HUDEP-2 (cell line): ENCODE measurements around the gene BHLHA15.

Experiments
- DNase-seq, 76 experiments: peaks; one replicate each; lab custom pipeline; 2025; ENCODE audit not compliant: unreplicated experiment in 76 of 76; lab: John Stamatoyannopoulos, UW

Gene BHLHA15

GRCh38 chr7:98223351-98223897 is 12.2 kb downstream of the BHLHA15 start:
- no peak for DNase-seq

GRCh38 chr7:98223898-98224700 is 12.9 kb downstream of the BHLHA15 start:
- no peak for DNase-seq

- no peak for DNase-seq
These were observed 13.5 kb downstream of the BHLHA15 start for GRCh38 chr7:98224701-98225181.

GRCh38 chr7:98225913-98226614 is 14.8 kb downstream of the BHLHA15 start:
- no peak for DNase-seq

- no peak for DNase-seq
These were observed 16.7 kb downstream of the BHLHA15 start for GRCh38 chr7:98227939-98228338.

GRCh38 chr7:98228801-98229200 is 17.6 kb downstream of the BHLHA15 start:
- no peak for DNase-seq

- DNase-seq = no peak
These were observed 18.2 kb downstream of the BHLHA15 start for GRCh38 chr7:98229441-98229840.

- no peak for DNase-seq
These were observed 18.9 kb downstream of the BHLHA15 start for GRCh38 chr7:98229991-98230745.

GRCh38 chr7:98230746-98231471 is 19.7 kb downstream of the BHLHA15 start:
- DNase-seq = no peak

GRCh38 chr7:98231493-98232262 is 20.4 kb downstream of the BHLHA15 start:
- no peak for DNase-seq

- no peak for DNase-seq
These were observed 21.0 kb downstream of the BHLHA15 start for GRCh38 chr7:98232263-98232585.

- no peak for DNase-seq
These were observed 21.6 kb downstream of the BHLHA15 start for GRCh38 chr7:98232799-98233198.

- DNase-seq = no peak
These were observed 22.2 kb downstream of the BHLHA15 start for GRCh38 chr7:98233219-98234070.

- DNase-seq = no peak
These were observed 23.3 kb downstream of the BHLHA15 start for GRCh38 chr7:98234429-98235147.

GRCh38 chr7:98235901-98236300 is 24.7 kb downstream of the BHLHA15 start:
- no peak for DNase-seq

GRCh38 chr7:98236355-98237185 is 25.3 kb downstream of the BHLHA15 start:
- no peak for DNase-seq

GRCh38 chr7:98238076-98238475 is 26.8 kb downstream of the BHLHA15 start:
- DNase-seq = no peak
